ENCODE measurements around the gene RBBP5.

DNA sequence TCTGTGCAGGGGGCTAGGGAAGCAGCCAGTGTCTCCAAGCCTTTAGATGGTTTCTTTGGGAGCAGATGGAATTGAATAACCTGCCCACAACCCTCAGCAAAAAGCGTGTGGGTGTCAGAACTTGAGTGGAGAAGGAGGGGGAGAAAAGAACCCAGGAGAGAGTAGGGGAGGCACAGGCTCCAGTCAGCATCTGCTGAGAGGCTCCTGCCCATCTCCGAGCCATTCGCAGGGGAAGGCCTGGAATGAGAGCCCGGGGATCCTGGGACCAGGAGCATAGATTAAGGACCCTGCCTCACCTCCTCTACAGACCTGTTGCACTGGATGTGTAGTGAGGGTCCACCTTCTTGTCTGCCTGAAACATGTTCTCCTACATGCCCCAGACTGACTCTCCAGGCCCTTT, 53.8 kb downstream of the RBBP5 start:
- no peak for TF ChIP-seq POLR2A (IDR thresholded peaks at IDR 0.05)
- TF ChIP-seq, protein P1, sequence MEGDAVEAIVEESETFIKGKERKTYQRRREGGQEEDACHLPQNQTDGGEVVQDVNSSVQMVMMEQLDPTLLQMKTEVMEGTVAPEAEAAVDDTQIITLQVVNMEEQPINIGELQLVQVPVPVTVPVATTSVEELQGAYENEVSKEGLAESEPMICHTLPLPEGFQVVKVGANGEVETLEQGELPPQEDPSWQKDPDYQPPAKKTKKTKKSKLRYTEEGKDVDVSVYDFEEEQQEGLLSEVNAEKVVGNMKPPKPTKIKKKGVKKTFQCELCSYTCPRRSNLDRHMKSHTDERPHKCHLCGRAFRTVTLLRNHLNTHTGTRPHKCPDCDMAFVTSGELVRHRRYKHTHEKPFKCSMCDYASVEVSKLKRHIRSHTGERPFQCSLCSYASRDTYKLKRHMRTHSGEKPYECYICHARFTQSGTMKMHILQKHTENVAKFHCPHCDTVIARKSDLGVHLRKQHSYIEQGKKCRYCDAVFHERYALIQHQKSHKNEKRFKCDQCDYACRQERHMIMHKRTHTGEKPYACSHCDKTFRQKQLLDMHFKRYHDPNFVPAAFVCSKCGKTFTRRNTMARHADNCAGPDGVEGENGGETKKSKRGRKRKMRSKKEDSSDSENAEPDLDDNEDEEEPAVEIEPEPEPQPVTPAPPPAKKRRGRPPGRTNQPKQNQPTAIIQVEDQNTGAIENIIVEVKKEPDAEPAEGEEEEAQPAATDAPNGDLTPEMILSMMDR (IDR thresholded peaks at IDR 0.05): no peak
